HL-60/S4 treated with retinoic acid at 250 ng/mL for 4 days and 3 days (cell line): ENCODE results near the gene TTC16.

ENCODE experiments used
- in situ Hi-C: fragments of 300-500 bp; cut with MboI; formaldehyde crosslinking; loops from 2 replicates; pipeline ENCODE4 v1.7.0; 2022; ENCODE audit warnings: low sequenced_read_pairs

The TTC16 gene

DNA sequence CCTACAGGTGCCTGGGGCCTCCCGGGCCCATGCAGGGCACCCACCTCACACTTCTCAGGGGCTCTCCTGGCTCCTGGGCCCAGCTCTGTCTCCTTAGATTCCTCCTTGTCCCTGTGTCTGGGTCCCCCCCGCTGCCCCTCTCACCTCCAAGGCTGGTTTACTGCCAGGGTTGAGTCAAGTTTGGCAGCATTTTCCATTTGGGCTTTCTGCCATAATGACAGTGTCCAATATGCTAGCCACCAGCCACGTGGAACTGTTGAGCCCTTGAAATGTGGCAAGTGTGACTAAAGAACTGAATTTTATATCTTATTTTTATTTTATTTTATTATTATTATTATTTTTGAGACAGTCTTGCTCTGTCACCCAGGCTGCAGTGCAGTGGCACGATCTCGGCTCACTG, 1.9 kb downstream of the TTC16 start:
- in situ Hi-C loops = no loop called here

DNA sequence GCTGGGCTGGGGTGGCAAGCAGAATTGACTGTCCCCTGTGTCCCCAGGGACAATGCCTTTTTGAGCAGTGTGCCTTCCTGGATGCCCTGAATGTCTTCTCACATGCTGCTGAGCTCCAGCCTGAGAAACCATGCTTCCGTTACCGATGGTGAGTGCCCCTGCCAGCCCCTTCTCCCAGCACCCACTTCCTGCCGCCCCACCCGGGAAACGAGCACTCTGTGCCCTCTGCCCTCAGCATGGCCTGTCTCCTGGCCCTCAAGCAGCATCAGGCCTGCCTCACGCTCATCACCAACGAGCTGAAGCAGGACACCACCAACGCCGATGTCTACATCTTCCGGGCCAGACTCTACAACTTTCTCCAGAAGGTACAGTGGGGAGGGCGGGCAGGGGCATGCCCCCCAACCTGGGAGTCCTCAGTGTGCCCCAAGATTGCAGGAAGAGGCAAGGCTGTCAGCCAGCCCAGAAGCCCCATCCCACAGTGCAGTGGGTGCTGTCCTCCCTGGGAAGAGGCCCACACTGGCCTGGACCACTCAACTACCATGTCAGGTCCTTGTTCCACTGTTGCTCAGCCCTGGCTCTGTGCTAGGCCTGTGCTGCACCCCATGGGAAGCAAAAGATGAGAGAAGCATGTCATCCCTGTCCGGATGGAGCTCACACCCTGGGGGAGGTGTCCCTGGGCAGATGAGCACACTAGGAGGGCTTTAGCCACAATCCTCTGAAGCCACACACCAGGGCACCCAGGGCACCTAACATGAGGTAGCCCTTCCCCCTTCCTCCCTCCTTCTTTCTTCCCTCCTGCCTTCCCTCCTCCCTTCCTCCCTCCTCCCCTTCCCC, 4.4 kb downstream of the TTC16 start:
- in situ Hi-C loops = no loop called here

DNA sequence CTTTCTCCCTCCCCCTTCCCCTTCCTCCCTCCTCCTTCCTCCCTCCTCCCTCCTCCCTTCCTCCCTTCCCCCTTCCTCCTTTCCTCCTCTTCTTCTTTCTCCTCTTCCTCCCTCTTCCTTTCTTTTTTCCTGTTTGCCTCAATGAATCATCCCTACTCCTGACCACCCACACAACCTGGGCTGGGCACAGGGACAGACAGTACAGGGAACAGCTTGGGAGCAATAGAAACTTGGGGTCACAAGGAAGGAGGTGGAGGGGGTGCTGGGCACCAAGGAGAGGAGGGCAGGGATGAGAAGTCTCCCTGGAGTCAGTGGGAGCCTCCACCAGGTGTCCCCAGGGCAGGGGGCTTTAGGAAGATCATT, 5.0 kb downstream of the TTC16 start:
- in situ Hi-C loops = no loop called here

DNA sequence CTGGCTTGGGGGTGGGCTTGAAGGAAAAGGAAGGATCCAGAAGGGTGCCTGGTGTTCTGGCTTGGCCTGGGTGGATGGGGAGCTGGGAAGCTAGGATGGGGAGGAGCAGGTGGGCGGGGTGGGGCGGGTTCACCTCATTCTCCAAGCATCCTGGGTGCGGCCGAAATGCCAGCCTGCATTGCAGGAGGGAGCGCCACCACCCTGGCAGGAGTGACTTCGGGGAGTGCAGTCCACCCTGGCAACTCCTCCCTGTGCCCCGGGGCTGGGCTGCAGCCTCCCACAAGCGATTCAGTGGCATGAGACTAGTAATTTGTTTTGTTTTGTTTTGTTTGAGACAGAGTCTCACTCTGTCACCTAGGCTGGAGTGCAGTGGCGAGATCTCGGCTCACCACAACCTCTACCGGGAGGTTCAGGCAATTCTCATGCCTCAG, 5.5 kb downstream of the TTC16 start:
- in situ Hi-C loops = no loop called here

DNA sequence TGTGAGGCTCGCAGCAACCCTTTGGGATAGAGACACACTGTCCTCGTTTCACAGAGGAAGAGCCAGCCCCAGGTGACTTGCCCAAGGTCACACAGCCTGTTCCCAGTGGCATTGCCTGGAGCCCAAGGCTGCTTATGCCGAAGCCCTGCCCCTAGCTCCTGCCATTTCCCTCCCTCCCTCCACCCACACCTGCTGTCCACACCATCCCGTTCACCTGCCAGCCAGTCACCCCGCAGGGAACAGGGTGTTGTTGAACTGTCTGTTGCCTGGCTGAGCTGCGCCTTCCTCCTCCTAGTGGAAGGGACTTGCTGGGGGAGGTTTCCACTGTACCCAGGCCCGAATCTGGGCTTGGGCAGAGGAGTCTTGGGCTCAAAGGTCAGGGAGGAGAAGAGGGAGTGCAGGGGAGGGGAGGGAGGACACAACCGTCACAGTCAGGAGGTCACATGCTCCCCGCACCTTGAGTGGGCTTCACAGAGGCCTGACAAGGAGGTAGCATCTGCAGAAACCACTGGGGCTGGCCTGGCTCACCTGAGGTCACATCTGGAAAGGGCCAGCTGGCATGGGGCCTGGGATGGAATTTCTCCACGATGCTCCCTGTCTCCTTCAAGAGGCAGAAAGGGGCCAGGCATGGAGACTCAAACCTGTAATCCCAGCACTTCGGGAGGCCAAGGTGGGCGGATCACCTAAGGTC, 6.3 kb downstream of the TTC16 start:
- in situ Hi-C loops = no loop called here

DNA sequence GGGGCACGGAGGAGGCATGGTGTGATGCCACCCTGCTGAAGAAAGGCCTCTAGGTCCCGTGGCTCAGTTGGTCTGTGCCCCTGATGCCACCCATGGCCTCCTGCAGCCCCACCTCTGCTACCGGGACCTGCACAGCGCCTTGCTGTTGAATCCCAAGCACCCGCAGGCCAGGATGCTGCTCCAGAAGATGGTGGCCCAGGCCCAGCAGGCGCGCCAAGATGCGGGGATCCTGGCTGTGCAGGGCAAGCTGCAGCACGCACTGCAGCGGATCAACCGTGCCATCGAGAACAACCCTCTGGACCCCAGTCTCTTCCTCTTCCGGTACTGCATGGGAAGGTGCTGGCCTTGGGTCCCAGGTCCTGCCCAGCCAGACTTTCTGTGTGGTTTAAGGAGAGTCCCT, 7.1 kb downstream of the TTC16 start:
- in situ Hi-C loops = no loop called here

DNA sequence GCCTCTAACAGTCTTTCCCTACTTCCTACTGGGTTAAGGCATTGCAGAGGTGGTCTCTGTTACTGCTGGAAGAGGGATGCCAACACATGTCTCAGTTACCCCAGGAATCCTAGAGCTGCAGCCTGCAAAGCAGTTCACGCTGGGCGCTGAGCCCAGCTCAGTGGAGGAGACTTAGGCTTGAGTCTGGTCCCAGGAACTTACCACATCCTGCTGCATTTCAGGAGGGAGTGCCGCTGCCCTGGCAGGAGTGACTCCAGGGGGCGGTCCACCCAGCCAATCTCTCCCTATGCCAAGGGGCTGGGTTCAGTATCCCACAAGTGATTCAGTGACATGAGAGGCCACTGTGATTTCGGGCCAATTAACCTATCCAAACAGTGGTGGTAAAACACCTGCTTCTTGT, 7.6 kb downstream of the TTC16 start:
- in situ Hi-C loops = no loop called here

DNA sequence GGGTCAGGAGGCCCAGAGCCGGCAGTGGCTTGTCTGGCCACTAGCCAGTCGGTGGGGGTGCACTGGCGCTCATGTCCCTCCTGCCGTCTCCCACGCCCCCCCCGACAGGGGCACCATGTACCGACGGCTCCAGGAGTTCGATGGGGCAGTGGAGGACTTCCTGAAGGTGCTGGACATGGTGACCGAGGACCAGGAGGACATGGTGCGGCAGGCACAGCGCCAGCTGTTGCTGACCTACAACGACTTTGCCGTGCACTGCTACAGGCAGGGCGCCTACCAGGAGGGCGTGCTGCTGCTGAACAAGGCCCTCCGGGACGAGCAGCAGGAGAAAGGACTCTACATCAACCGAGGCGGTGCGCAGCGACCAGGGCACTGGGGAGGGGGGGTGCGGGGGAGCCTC, 8.1 kb downstream of the TTC16 start:
- in situ Hi-C loops = no loop called here

DNA sequence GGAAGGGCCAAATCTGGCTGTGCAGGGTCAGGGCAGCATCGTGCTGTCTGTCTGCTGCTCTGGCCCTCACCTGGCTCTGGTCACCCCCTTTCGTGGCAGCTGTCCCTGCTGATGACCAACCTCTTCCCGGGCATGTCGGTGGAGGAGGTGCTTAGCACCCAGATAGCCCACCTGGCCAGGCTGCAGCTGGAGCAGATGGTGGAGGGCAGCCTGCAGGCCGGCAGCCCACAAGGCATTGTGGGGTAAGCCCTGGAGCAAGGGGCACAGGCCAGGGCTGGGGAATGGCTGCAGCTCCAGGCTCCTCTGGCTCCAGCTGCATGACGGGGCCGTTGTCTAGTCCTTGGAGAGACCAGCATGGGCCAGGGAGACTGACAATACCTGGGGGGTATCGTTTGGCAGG, 11.0 kb downstream of the TTC16 start:
- in situ Hi-C loops = no loop called here

DNA sequence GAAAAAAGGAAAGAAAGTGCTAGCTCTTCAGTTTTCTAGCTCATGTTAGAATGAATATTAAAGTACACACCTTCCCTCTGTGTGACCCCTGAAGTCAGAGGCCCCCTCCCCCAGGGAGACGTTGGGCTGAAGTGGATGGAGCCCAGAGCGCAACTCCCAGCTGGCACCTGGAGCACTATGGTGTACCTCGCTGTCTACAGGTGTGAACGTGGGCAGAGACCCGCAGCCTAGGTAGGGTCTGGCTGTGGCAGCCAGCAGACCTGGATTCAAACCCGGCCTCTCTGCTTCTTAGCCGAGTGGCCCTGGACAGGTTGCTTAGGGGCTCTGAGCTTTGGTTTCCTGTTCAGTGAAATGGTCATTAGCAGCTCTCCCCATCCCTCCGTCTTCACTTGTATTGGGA, 12.9 kb downstream of the TTC16 start:
- in situ Hi-C loops = no loop called here

DNA sequence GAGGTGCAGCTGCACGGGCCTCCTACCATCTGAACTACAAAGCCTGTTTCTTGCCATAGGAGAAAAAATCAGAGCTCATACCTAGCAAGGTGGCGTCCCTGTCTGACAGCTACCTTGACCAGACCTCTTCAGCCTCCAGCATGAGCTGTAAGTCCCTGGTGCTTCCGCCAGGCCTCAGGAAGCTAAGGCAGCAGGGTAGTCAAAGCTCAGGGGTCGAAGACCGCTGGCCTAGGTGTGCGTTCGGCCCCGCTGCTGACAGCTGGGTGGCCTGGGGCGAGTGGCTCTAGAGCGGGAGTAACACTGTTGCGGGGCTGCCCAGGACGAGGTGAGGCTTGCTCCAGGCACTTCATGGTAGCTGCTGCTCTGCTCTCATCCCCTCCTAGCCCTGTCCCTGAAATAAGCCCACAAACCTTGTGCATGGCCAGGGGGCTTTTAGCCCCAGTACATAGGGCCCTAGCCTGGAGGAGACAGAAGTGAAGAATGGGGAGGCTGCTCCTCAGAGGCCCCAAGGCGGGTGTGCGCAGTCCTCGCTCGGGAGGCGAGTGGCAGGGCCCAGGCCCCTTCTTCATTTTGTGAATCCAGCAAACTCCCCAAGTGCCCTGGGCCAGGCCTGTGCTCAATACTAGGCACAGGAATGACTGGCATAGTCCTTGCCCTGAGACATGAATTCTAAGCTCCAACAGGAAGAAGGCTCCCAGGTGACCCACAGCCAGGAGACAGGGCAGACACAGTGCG, 13.8 kb downstream of the TTC16 start:
- in situ Hi-C loops = loop anchor here (10.0 kb wide), 2 partner anchors 135 to 225 kb away; no protein-coding TSS in a partner anchor

DNA sequence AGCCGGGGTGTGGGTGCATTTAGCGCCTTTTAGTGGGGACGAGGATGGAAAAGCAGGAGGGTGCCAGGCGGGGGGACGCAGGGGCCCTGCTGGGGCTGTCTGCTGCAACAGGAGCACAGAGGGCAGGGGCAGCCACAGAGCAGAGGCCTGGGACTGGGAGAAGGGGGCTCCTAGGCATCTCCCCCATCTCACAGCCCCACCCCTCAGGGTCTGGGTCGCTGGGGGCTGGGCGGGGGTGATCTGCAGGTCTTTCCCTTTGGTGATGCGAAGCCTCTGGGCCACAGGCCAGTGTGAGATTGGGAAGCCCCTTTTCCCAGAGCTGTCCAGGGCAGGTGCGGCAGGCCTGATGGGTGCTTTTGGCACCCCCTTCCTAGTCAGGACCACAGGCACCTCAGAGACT, 14.4 kb downstream of the TTC16 start:
- in situ Hi-C loops = loop anchor here (10.0 kb wide), 2 partner anchors 135 to 225 kb away; no protein-coding TSS in a partner anchor

DNA sequence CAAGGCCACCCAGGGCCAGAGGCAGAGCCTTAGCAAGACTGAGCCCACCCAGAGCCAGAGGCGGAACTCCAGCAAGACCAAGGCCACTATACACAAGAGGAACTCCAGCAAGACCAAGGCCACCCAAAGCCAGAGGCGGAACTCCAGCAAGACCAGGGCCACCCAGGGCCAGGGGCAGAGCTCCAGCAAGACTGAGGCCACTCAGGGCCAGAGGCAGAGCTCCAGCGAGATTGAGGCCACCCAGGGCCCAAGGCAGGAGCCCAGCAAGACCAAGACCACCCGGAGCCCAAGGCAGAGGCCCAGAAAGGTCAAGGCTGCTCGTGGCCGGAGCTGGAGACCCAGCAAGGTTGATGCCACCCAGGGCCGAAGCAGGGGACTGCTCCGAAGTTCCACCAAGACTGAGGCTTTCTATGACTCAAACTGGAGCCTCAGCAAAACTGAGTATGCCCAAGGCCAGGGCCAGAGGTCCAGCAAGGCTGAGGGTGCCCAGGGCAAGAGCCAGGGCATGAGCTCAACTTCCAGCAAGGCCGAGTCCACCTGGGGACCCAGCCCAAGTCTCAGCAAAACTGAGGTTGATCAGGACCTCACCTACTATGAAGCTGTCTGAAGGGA, 15.0 kb downstream of the TTC16 start:
- in situ Hi-C loops = loop anchor here (10.0 kb wide), 2 partner anchors 134 to 226 kb away; no protein-coding TSS in a partner anchor

DNA sequence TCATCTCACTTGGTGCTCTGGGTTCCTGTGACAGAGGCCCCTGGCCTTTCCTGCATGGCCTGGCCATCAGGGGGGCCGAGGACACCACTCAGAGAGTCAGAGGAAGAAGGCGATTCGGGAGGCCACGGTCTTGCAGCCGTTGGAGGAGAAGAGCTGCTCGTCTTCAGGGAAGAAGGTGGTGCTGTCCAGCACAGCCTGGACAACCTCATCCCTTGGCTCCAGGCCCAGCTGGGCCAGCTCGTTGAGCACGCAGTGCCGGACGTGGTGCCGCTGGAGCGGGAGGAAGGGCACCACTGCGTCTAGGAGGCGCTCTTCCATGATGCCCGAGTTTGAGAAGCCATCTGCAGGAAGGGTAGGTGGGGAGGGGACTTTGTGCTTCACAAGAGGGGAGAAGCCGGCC, 16.1 kb downstream of the TTC16 start:
- in situ Hi-C loops = loop anchor here (10.0 kb wide), 2 partner anchors 133 to 227 kb away; no protein-coding TSS in a partner anchor

DNA sequence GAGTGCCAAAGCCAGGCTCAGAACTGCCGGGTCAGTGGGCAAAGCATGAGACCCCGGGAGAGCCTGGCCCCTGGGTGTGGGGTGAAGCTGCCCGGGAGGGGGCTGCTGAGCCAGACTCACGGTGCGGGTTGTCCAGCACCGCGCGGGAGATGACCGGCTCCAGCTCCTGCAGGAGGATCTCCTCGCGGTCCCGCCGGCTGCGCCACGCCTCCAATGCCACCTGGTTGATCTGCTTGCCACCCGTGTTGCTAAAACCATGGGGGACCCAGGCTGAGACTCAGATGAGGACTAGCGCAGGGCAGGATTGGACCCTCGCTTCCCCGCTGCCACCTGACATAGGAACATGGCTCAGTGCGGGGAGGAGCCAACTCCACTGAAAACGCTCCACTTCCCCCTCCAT, 16.6 kb downstream of the TTC16 start:
- in situ Hi-C loops = loop anchor here (10.0 kb wide), 2 partner anchors 132 to 228 kb away; no protein-coding TSS in a partner anchor

DNA sequence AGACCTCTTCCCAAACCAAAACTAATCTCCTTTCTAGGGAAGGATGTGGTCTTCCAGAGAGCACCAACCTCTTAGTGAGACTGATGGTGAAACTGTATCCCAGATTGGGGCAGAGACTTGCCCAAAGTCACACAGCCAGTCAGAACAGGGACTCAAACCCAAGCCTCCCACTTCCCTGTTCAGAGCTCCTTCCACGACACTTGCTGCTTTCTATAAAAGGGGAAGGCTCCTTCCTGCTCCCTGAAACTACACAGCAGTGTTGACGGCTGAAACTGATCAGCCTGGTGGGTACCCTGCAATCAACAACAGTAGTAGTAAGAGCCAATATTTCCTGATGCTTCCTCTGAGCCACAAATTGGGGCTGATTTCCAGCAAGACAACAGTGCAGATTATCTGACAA, 17.7 kb downstream of the TTC16 start:
- in situ Hi-C loops = loop anchor here (10.0 kb wide), 2 partner anchors 131 to 229 kb away; no protein-coding TSS in a partner anchor

DNA sequence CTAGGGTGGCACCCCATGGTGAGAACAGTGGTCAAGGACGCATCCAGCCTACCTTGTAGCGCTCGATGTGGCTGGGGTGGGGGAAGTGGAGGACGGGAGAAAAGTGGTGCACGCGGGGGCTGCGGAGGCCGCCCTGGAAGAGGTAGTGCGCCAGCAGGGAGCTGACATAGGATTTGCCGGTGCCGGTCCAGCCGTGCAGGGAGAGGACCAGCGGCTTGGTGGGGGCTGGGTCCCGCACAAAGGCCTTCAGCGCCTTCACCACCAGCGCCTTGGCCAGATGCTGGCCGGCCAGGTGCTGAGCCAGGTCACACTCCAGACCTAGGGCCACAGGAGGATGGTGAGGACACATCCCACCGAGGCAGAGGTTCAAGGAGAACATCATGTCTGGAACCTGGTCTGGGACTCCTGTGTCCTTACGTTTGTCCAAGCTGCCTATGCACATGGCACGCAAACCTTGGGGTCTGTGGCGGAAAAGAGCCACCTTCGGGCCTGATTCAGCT, 18.4 kb downstream of the TTC16 start:
- in situ Hi-C loops = loop anchor here (10.0 kb wide), 2 partner anchors 131 to 229 kb away; no protein-coding TSS in a partner anchor

DNA sequence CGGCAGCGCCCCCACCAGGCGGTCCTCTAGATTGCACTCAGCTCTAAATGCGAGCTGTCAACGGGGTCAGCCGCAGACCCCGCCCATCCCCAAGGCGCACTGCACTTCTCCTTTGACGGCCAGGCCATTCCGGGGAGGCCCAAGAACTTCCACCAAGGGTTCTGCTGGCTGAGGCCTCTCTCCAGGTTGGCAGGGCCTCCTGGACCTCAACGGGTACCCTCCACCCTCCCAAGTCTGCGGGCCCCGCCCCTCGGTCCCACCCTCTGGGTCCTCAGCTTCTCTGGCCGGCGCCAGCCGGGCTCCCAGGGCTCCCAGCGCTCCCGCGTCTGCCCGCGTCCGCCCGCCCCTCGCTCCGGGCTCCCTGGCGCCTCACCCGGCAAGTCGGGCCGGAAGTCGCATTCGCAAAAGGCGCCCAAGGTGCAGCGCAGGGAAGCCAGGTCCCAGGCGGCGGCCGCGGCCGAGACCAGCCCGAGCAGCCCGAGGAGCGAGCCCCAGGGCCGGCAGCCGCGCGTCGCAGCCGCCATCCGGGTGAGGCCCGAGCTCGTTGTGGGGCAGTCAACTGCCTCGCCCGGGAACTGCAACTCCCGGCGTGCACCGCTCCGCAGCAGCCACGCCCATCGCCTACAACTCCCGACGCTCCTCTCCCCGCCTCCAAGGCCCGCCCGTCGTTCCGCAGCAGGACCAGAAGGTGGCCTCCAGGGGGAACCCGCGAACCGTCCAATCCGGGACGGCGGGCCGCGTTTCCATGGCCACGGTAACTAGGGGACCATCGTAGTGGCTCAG, 19.1 kb downstream of the TTC16 start, which contains the start of gene TOR2A:
Gene TOR2A, minus strand, starts transcription at position 548 of the 783 bp plus-strand sequence. Its CDS starts 24 bp downstream, at position 524.
- in situ Hi-C loops = loop anchor here (10.0 kb wide), 2 partner anchors 130 to 230 kb away; no protein-coding TSS in a partner anchor

DNA sequence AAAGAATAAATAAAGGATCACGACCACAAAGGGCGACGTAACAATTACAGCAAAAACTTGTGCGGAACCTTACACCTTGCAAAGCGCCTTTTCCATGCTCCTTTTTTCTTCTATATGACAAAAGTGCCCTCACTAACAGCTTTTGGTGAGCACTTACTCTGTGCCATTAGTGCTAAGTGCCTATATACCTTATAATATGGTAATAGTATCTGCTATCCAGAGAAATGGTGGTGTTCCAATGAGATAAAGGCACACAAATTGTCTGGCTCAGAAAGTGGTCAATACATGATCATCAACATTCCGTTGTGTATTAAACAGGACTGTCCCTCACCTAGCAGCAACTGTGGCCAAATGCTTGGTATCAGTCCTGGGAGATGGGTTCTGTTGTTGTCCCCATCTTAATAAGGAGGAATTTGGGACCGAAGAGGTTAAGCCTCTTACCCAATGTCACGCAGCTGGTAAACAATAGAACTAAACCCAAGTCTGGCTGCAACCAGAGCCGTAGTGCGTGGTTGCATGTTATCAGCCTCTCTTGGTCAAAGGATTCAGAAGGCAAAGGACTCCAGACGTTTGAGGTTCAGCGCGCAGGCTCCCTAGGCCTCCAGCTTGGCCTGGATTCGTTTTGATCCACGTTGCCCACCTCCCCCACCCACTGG, 19.8 kb downstream of the TTC16 start:
- in situ Hi-C loops = loop anchor here (10.0 kb wide), 2 partner anchors 129 to 231 kb away; no protein-coding TSS in a partner anchor
